HCT116 (cell line): Measurements from ENCODE around the gene DUSP16. TPM values are rescaled to one million over a fixed set of nuclear protein-coding genes. Genes with fewer than 3 reads are reported as not detected.
"Not testable (repeated sequence)": the region's sequence is repeated elsewhere in the genome, so short reads cannot be mapped to it uniquely, and the experiment has no call there.

Source experiments
- ATAC-seq: fragments of 200-7000 bp; cut with Tn5 transposase; 2 replicates; pipeline ENCODE4 v1.9.1; 2020; ENCODE audit warnings: mild to moderate bottlenecking, moderate library complexity
- BruUV-seq: library from RNA; stranded (reverse); fragments of 400-500 nt; replicated peaks from 2 replicates; lab custom pipeline; 2021; lab: Mats Ljungman, UMichigan
- CTCF ChIA-PET: fragments of 300-600 bp; sonication (Branson Sonifier 250); formaldehyde crosslinking; loops from one replicate; lab custom pipeline; 2021; ENCODE audit warnings: antibody characterized with exemption; lab: Charles Lee
- POLR2A ChIA-PET: fragments of 300-600, 350-600 bp; sonication (Branson Sonifier 250); formaldehyde crosslinking; loops from one replicate; lab custom pipeline; 2021; ENCODE audit warnings: antibody characterized with exemption; lab: Charles Lee
- RAD21 ChIA-PET, 2 experiments: fragments of 300-600 bp; sonication (Branson Sonifier 250); formaldehyde crosslinking; loops; one replicate each; lab custom pipeline; 2023; ENCODE audit warnings: low total read pairs in 2 of 2; ENCODE audit not compliant: uncharacterized antibody in 2 of 2, unreplicated experiment in 2 of 2, low non-redundant PET in 1 of 2; lab: Charles Lee
- DNase-seq: peaks from one replicate; pipeline ENCODE4 v3.0.0-alpha.2; 2010; ENCODE audit warnings: low read depth, low spot score
- H2AFZ ChIP-seq: fragments of 200-600 bp; shearing (Covaris generic), sonication (generic); 2 replicates; pipeline ENCODE4 v1.6.1; 2017; ENCODE audit warnings: low read depth, mixed run types, mixed read lengths, antibody characterized with exemption, low read length; ENCODE audit not compliant: poor library complexity, severe bottlenecking
- H3K27ac ChIP-seq: 2 replicates; pipeline ENCODE4 v1.5.1; 2012; ENCODE audit warnings: low read depth, low read length
- H3K27me3 ChIP-seq: fragments of 200-600 bp; sonication (generic); 2 replicates; pipeline ENCODE4 v1.6.1; 2016; ENCODE audit warnings: mixed run types, low read length, mixed read lengths; ENCODE audit not compliant: insufficient read depth
- H3K36me3 ChIP-seq, 2 experiments: fragments of 200-500 bp in 1 of 2; fragments of 200-600 bp in 1 of 2; sonication (Bioruptor generic) in 1 of 2; sonication (generic) in 1 of 2; 2 replicates each; pipeline versions ENCODE4 v1.5.1 to v1.6.1; 2014 to 2016; ENCODE audit warnings: low read length in 2 of 2, inconsistent platforms in 1 of 2, mixed read lengths in 1 of 2, mixed run types in 1 of 2; ENCODE audit not compliant: insufficient read depth in 2 of 2, control insufficient read depth in 1 of 2
- H3K4me1 ChIP-seq, 2 experiments: fragments of 200-600 bp in 1 of 2; sonication (generic) in 1 of 2; 2 replicates each; pipeline versions ENCODE4 v1.5.1 to v1.6.1; 2012 to 2017; ENCODE audit warnings: low read length in 2 of 2, inconsistent platforms in 1 of 2, mild to moderate bottlenecking in 1 of 2, mixed read lengths in 1 of 2, mixed run types in 1 of 2, moderate library complexity in 1 of 2; ENCODE audit not compliant: insufficient read depth in 2 of 2, control insufficient read depth in 1 of 2
- H3K4me2 ChIP-seq: fragments of 200-600 bp; sonication (generic); 2 replicates; pipeline ENCODE4 v1.6.1; 2017; ENCODE audit warnings: mixed run types, low read length, mixed read lengths
- H3K4me3 ChIP-seq, 2 experiments: fragments of 200-600 bp in 1 of 2; sonication (generic) in 1 of 2; replicated peaks in 1 of 2; 2 replicates each; pipeline ENCODE4 v1.5.1; 2011 to 2016; ENCODE audit warnings: low read length in 2 of 2, control low read depth in 1 of 2, low read depth in 1 of 2, mild to moderate bottlenecking in 1 of 2, mixed read lengths in 1 of 2, mixed run types in 1 of 2
- H3K79me2 ChIP-seq: fragments of 200-600 bp; sonication (generic); 2 replicates; pipeline ENCODE4 v1.6.1; 2017; ENCODE audit warnings: mild to moderate bottlenecking, mixed run types, low read length, moderate library complexity, mixed read lengths; ENCODE audit not compliant: insufficient read depth
- H3K9ac ChIP-seq: fragments of 200-600 bp; sonication (generic); 2 replicates; pipeline ENCODE4 v1.6.1; 2016; ENCODE audit warnings: low read length, mixed read lengths
- H3K9me2 ChIP-seq: fragments of 200-600 bp; sonication (generic), shearing (Covaris generic); 2 replicates; pipeline ENCODE4 v1.6.1; 2017; ENCODE audit warnings: mixed run types, mild to moderate bottlenecking, moderate library complexity; ENCODE audit not compliant: insufficient read depth
- H3K9me3 ChIP-seq, 2 experiments: fragments of 200-500 bp in 1 of 2; fragments of 200-600 bp in 1 of 2; sonication (Bioruptor generic) in 1 of 2; sonication (generic) in 1 of 2; 2 replicates each; pipeline ENCODE4 v1.6.1; 2014 to 2017; ENCODE audit warnings: low read length in 2 of 2, mixed read lengths in 2 of 2, inconsistent platforms in 1 of 2, low read depth in 1 of 2, mild to moderate bottlenecking in 1 of 2, mixed run types in 1 of 2, moderate library complexity in 1 of 2; ENCODE audit not compliant: control insufficient read depth in 1 of 2, insufficient read depth in 1 of 2
- H4K20me1 ChIP-seq: fragments of 200-600 bp; sonication (generic), shearing (Covaris generic); 2 replicates; pipeline ENCODE4 v1.6.1; 2017; ENCODE audit warnings: mixed run types, mild to moderate bottlenecking, moderate library complexity; ENCODE audit not compliant: insufficient read depth
- ATF3 ChIP-seq: IDR thresholded peaks from 2 replicates; pipeline ENCODE4 v1.6.1; 2012
- CBX3 ChIP-seq: IDR thresholded peaks from 2 replicates; pipeline ENCODE4 v1.6.1; 2012; ENCODE audit warnings: low read depth
- CTCF ChIP-seq, 3 experiments: fragments of 200-600 bp in 1 of 3; sonication (generic) in 1 of 3; IDR thresholded peaks in 2 of 3; conservative IDR thresholded peaks in 1 of 3; 2 replicates each; pipeline ENCODE4 v1.5.1; 2012 to 2017; ENCODE audit warnings: low read depth in 2 of 3, low read length in 2 of 3, antibody characterized with exemption in 1 of 3, borderline replicate concordance in 1 of 3, control low read depth in 1 of 3, mild to moderate bottlenecking in 1 of 3, mixed read lengths in 1 of 3, mixed run types in 1 of 3, moderate library complexity in 1 of 3; ENCODE audit not compliant: insufficient read depth in 1 of 3
- EZH2phosphoT487 ChIP-seq: fragments of 200-600 bp; IDR thresholded peaks from 2 replicates; pipeline ENCODE4 v1.6.1; 2018; ENCODE audit warnings: antibody characterized with exemption, borderline replicate concordance
- JUND ChIP-seq: IDR thresholded peaks from 2 replicates; pipeline ENCODE4 v1.6.1; 2012
- SP1 ChIP-seq: IDR thresholded peaks from 2 replicates; pipeline ENCODE4 v1.6.1; 2012; ENCODE audit warnings: low read depth
- SRF ChIP-seq: IDR thresholded peaks from 2 replicates; pipeline ENCODE4 v1.6.1; 2012; ENCODE audit warnings: low read depth
- TCF7L2 ChIP-seq: IDR thresholded peaks from 2 replicates; pipeline ENCODE4 v1.7.0; 2011; ENCODE audit warnings: borderline replicate concordance, inconsistent platforms; ENCODE audit not compliant: insufficient read depth, insufficient read length; ENCODE audit errors: extremely low read depth
- YY1 ChIP-seq: IDR thresholded peaks from 2 replicates; pipeline ENCODE4 v1.6.1; 2011; ENCODE audit warnings: low read length, low read depth, moderate library complexity, mild to moderate bottlenecking; ENCODE audit not compliant: insufficient replicate concordance; ENCODE audit errors: extremely low read depth
- ZBTB33 ChIP-seq: IDR thresholded peaks from 2 replicates; pipeline ENCODE4 v1.6.1; 2011; ENCODE audit warnings: mild to moderate bottlenecking, low read length, moderate library complexity; ENCODE audit not compliant: insufficient replicate concordance; ENCODE audit errors: extremely low read depth
- ZFX ChIP-seq: fragments of 450-650 bp; IDR thresholded peaks from 2 replicates; pipeline ENCODE4 v1.6.1; 2017
- ZNF274 ChIP-seq: fragments of 200-500 bp; sonication (Bioruptor generic); IDR thresholded peaks from 2 replicates; pipeline ENCODE4 v1.6.1; 2014; ENCODE audit warnings: mild to moderate bottlenecking, low read depth, low read length, inconsistent platforms
- intact Hi-C: fragments of 100-400 bp; cut with micrococcal nuclease; formaldehyde crosslinking; loops from 2 replicates; pipeline ENCODE4 v1.10.0; 2022
- total RNA-seq: library from RNA; stranded (reverse); gene quantifications from one replicate; pipeline ENCODE4 v1.2.1, GENCODE V29; 2021; ENCODE audit not compliant: unreplicated experiment

Gene DUSP16
- total RNA-seq, 1 experiment from 2014 or later: 13.4 TPM

- RAD21 ChIA-PET: no interaction called here
- Histone ChIP-seq H4K20me1 (no peaks in the 10 kb centered on the region), H3K27me3 (no peaks in the 10 kb centered on the region), H3K36me3 (no peaks in the 10 kb centered on the region), H3K27ac (no peak overlapping the region), H3K4me2 (no peak overlapping the region), H3K4me3 (no peak overlapping the region), H3K79me2 (no peaks in the 10 kb centered on the region), H3K4me1 (peaks cover 0 to 6% of the 10 kb centered on the region in 2 experiments; a peak in 1 of 4 replicates), H3K9me2 (no peaks in the 10 kb centered on the region), H2AFZ (no peak overlapping the region), H3K9me3 (no peaks in the 10 kb centered on the region), H3K9ac (no peak overlapping the region)
- no peak for DNase-seq
- no peak for ATAC-seq
- intact Hi-C loops: no loop called here
- POLR2A ChIA-PET: no interaction called here
- CTCF ChIA-PET: no interaction called here
- TF ChIP-seq CTCF (IDR thresholded peaks at IDR 0.05 in 2 of 3, conservative IDR thresholded peaks at IDR 0.05 in 1 of 3; ENCODE audit: borderline replicate concordance in 1 of 3, insufficient read depth in 1 of 3, low read depth in 2 of 3, low read length in 2 of 3) (no peak), ATF3 (no peak), SP1 (no peak), YY1 (no peak), ZBTB33 (no peak), JUND (no peak), CBX3 (no peak), TCF7L2 (no peak), SRF (no peak), ZFX (no peak), ZNF274 (no peak), EZH2phosphoT487 (no peak)
- BruUV-seq: no TSS peak
Observed at GRCh38 chr12:12582193-12582881, 19.7 kb upstream of the DUSP16 start.

- DNase-seq, H4K20me1 ChIP-seq, H3K36me3 ChIP-seq, H3K9ac ChIP-seq, H3K9me2 ChIP-seq, intact Hi-C loops, H3K27ac ChIP-seq, H3K4me3 ChIP-seq, BruUV-seq, H3K9me3 ChIP-seq, H3K27me3 ChIP-seq, RAD21 ChIA-PET, POLR2A ChIA-PET, H2AFZ ChIP-seq, CTCF ChIA-PET, H3K4me2 ChIP-seq, ATAC-seq, H3K79me2 ChIP-seq, H3K4me1 ChIP-seq: not testable (repeated sequence)
Observed at GRCh38 chr12:12580716-12581115, 18.1 kb upstream of the DUSP16 start.
